CD4-positive, alpha-beta T cell treated with Interleukin-21 for 1 hour (primary cell): ENCODE data around the gene DYNLT1.
"Not testable (repeated sequence)": the region's sequence is repeated elsewhere in the genome, so short reads cannot be mapped to it uniquely, and the experiment has no call there.

Source experiments
- DNase-seq: peaks from one replicate; pipeline ENCODE4 v3.0.0-alpha.2; 2020

Gene DYNLT1

GRCh38 chr6:158662954-158663624, 18.5 kb upstream of the DYNLT1 start:
- no peak for DNase-seq

- no peak for DNase-seq
These were observed 18.0 kb upstream of the DYNLT1 start for GRCh38 chr6:158662607-158662953.

GRCh38 chr6:158661156-158661685, 16.7 kb upstream of the DYNLT1 start:
- DNase-seq = no peak

GRCh38 chr6:158660333-158660754, 15.8 kb upstream of the DYNLT1 start:
- peak; percentile 60 for DNase-seq

- not testable (repeated sequence) for DNase-seq
These were observed 12.4 kb upstream of the DYNLT1 start for GRCh38 chr6:158656986-158657385.

GRCh38 chr6:158655569-158656450, 11.3 kb upstream of the DYNLT1 start:
- DNase-seq = no peak

- DNase-seq = peak; percentile 27
These were observed 10.5 kb upstream of the DYNLT1 start for GRCh38 chr6:158654960-158655489.

- no peak for DNase-seq
These were observed 10.0 kb upstream of the DYNLT1 start for GRCh38 chr6:158654498-158654897.

- peak; percentile 94 for DNase-seq
These were observed 9.2 kb upstream of the DYNLT1 start for GRCh38 chr6:158653577-158654354.

- not testable (repeated sequence) for DNase-seq
These were observed 7.6 kb upstream of the DYNLT1 start for GRCh38 chr6:158651981-158652737.

- peak; percentile 91 for DNase-seq
These were observed 5.0 kb upstream of the DYNLT1 start, which contains the start of gene SYTL3 for GRCh38 chr6:158649289-158650143. Gene SYTL3, plus strand, starts transcription at chr6:158650054. Its CDS starts 13,215 bp downstream, at chr6:158663269.

GRCh38 chr6:158648682-158649131, 4.2 kb upstream of the DYNLT1 start:
- no peak for DNase-seq

GRCh38 chr6:158647501-158647900, 3.0 kb upstream of the DYNLT1 start:
- DNase-seq = no peak

- DNase-seq = no peak
These were observed 1.7 kb upstream of the DYNLT1 start for GRCh38 chr6:158646023-158646910.

GRCh38 chr6:158645064-158646022, 800 bp upstream of the DYNLT1 start:
- DNase-seq = no peak

- DNase-seq = peak; percentile 20
These were observed 710 bp downstream of the DYNLT1 start for GRCh38 chr6:158643836-158644230.

- no peak for DNase-seq
These were observed 2.4 kb downstream of the DYNLT1 start for GRCh38 chr6:158642097-158642601.

GRCh38 chr6:158640519-158640918, 4.0 kb downstream of the DYNLT1 start:
- no peak for DNase-seq
